Tibial nerve (tissue), 4 donors: ENCODE results near the gene C10orf71. TPM values are rescaled to one million over a fixed set of nuclear protein-coding genes. Genes with fewer than 3 reads are reported as not detected.

ENCODE experiments used
- DNase-seq, 2 donors: peaks; one replicate each; pipeline ENCODE4 v3.0.0-alpha.2; 2019; ENCODE audit warnings: low spot score in 2 of 2
- H3K27ac ChIP-seq, 4 donors: fragments of 200-600 bp; sonication (generic) in 3 of 4; one replicate each; pipeline ENCODE4 v1.5.1; 2017 to 2019; ENCODE audit warnings: mild to moderate bottlenecking in 1 of 4
- H3K27me3 ChIP-seq, 2 donors: fragments of 200-600 bp; sonication (generic) in 1 of 2; one replicate each; pipeline versions ENCODE4 v1.5.1 to v1.6.0; 2017 to 2019
- H3K36me3 ChIP-seq, 3 donors: fragments of 200-600 bp; sonication (generic); one replicate each; pipeline ENCODE4 v1.5.1; 2018 to 2019
- H3K4me1 ChIP-seq, 4 donors: fragments of 200-600 bp; sonication (generic) in 3 of 4; one replicate each; pipeline ENCODE4 v1.5.1; 2017 to 2019
- H3K4me3 ChIP-seq, 4 donors: fragments of 200-600 bp; sonication (generic) in 3 of 4; one replicate each; pipeline ENCODE4 v1.5.1; 2017 to 2019; ENCODE audit warnings: mild to moderate bottlenecking in 1 of 4, moderate library complexity in 1 of 4
- H3K9me3 ChIP-seq, 4 donors: fragments of 200-600 bp; sonication (generic) in 3 of 4; one replicate each; pipeline ENCODE4 v1.5.1; 2017 to 2019
- EP300 ChIP-seq, 2 donors: sonication (generic); formaldehyde crosslinking; IDR thresholded peaks; one replicate each; pipeline ENCODE4 v1.6.1; 2017; ENCODE audit warnings: antibody characterized with exemption in 2 of 2, mild to moderate bottlenecking in 1 of 2
- POLR2A ChIP-seq, 2 donors: fragments of 450-650 bp; IDR thresholded peaks; one replicate each; pipeline ENCODE4 v1.6.1; 2017; ENCODE audit warnings: antibody characterized with exemption in 2 of 2, mild to moderate bottlenecking in 2 of 2, moderate library complexity in 2 of 2
- WGBS, 2 donors: methylation state at CpG; one replicate each; pipeline ENCODE4 v1.1.5; 2018; 5-methylcytosine and 5-hydroxymethylcytosine counted together
- total RNA-seq, 4 donors: library from RNA; depleted of rRNA; stranded (reverse); fragments of >200 nt; gene quantifications; one replicate each; pipeline ENCODE4 v1.1.0, GENCODE V29; 2016
- TF ChIP-seq, protein P1 (sequence below), 5 experiments: fragments of 200-600 bp in 3 of 5; fragments of 450-650 bp in 2 of 5; sonication (generic) in 3 of 5; IDR thresholded peaks; one replicate each; pipeline ENCODE4 v1.5.1; 2016 to 2019; ENCODE audit warnings: antibody characterized with exemption in 5 of 5, mild to moderate bottlenecking in 3 of 5, moderate library complexity in 2 of 5

C10orf71 gene
- total RNA-seq, 4 donors from 2014 or later = 0.22 TPM; not detected in 3

GRCh38 chr10:49332333-49332732 is 33.4 kb downstream of the C10orf71 start:
- no peak overlapping the region for H3K4me3 ChIP-seq
- no peaks in the 10 kb centered on the region for H3K4me1 ChIP-seq
- no peaks in the 10 kb centered on the region for H3K27me3 ChIP-seq
- H3K36me3 ChIP-seq = no peaks in the 10 kb centered on the region
- WGBS, 2 donors = 73 to 77% methylated on average over 4 of the region's 4 CpGs
- TF ChIP-seq POLR2A (IDR thresholded peaks at IDR 0.05) (no peak), EP300 (IDR thresholded peaks at IDR 0.05) (no peak)
- TF ChIP-seq, protein P1, sequence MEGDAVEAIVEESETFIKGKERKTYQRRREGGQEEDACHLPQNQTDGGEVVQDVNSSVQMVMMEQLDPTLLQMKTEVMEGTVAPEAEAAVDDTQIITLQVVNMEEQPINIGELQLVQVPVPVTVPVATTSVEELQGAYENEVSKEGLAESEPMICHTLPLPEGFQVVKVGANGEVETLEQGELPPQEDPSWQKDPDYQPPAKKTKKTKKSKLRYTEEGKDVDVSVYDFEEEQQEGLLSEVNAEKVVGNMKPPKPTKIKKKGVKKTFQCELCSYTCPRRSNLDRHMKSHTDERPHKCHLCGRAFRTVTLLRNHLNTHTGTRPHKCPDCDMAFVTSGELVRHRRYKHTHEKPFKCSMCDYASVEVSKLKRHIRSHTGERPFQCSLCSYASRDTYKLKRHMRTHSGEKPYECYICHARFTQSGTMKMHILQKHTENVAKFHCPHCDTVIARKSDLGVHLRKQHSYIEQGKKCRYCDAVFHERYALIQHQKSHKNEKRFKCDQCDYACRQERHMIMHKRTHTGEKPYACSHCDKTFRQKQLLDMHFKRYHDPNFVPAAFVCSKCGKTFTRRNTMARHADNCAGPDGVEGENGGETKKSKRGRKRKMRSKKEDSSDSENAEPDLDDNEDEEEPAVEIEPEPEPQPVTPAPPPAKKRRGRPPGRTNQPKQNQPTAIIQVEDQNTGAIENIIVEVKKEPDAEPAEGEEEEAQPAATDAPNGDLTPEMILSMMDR (IDR thresholded peaks at IDR 0.05) = no peak
- H3K9me3 ChIP-seq = no peaks in the 10 kb centered on the region
- DNase-seq = no peak
- no peak overlapping the region for H3K27ac ChIP-seq

DNA sequence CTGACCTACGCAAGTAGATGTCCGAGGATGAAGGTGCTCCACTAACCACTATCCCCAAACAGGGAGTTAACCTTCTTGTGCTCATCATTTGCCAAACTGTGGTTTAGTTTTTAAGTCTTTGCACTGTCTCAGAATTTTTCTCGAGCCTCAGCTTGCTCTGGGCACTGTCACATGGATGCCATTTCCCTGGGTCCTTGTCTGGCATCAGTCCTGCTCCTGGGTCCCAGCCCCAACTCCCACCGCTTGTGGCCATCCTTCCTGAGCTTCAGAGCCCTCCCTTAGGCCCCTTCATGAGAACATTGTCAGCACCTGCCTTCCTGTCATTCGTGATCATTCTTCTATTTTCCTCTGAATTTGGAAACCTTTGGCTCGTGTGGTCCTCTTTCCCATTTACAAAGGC is 33.8 kb downstream of the C10orf71 start:
- no peaks in the 10 kb centered on the region for H3K4me1 ChIP-seq
- no peak overlapping the region for H3K27ac ChIP-seq
- TF ChIP-seq EP300 (IDR thresholded peaks at IDR 0.05) (no peak), POLR2A (IDR thresholded peaks at IDR 0.05) (no peak)
- TF ChIP-seq, protein P1 (IDR thresholded peaks at IDR 0.05) = no peak
- H3K9me3 ChIP-seq = no peaks in the 10 kb centered on the region
- no peaks in the 10 kb centered on the region for H3K36me3 ChIP-seq
- no peaks in the 10 kb centered on the region for H3K27me3 ChIP-seq
- no peak overlapping the region for H3K4me3 ChIP-seq
- DNase-seq = no peak
- 86 to 87% methylated on average over 6 of the region's 6 CpGs for WGBS, 2 donors

GRCh38 chr10:49333192-49333591 is 34.2 kb downstream of the C10orf71 start:
- TF ChIP-seq, protein P1 (IDR thresholded peaks at IDR 0.05) = no peak
- TF ChIP-seq EP300 (IDR thresholded peaks at IDR 0.05) = no peak
- no peak for TF ChIP-seq POLR2A (IDR thresholded peaks at IDR 0.05)
- H3K36me3 ChIP-seq = no peaks in the 10 kb centered on the region
- H3K27me3 ChIP-seq = no peaks in the 10 kb centered on the region
- WGBS, 2 donors = 88 to 91% methylated on average over 6 of the region's 6 CpGs
- H3K9me3 ChIP-seq = no peaks in the 10 kb centered on the region
- H3K27ac ChIP-seq = no peak overlapping the region
- H3K4me3 ChIP-seq = no peak overlapping the region
- DNase-seq = no peak
- H3K4me1 ChIP-seq = no peaks in the 10 kb centered on the region

DNA sequence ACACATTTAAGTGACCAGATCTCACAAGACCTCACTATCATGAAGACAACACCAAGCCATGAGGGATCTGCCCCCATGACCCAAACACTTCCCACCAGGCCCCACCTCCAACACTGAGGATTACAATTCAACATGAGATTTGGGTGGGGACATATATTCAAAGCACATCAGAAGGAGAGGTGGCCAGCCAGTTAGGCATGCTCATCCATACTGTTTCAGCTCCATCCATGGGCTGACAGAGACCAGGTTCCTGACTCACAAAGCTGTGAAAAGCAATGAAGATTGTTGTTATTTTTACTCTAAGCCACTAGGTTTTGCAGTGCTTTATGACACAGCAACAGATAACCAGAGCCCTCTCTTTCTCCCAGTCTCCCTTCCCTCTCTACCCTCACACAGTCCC is 36.0 kb downstream of the C10orf71 start:
- Histone ChIP-seq H3K9me3 (no peaks in the 10 kb centered on the region), H3K4me1 (no peaks in the 10 kb centered on the region), H3K27ac (no peak overlapping the region), H3K36me3 (no peaks in the 10 kb centered on the region), H3K27me3 (no peaks in the 10 kb centered on the region), H3K4me3 (no peak overlapping the region)
- TF ChIP-seq EP300 (IDR thresholded peaks at IDR 0.05) = no peak
- TF ChIP-seq POLR2A (IDR thresholded peaks at IDR 0.05) = no peak
- TF ChIP-seq, protein P1 (IDR thresholded peaks at IDR 0.05) = no peak
- no peak for DNase-seq

- WGBS, 2 donors = 43 to 63% methylated on average over 1 of the region's 1 CpG
These were observed 36.5 kb downstream of the C10orf71 start for GRCh38 chr10:49335364-49335972.

More at GRCh38 chr10:49335364-49335972, 36.5 kb downstream of the C10orf71 start:
- H3K9me3 ChIP-seq = no peaks in the 10 kb centered on the region
- TF ChIP-seq, protein P1 (IDR thresholded peaks at IDR 0.05) = no peak
- no peak for TF ChIP-seq EP300 (IDR thresholded peaks at IDR 0.05)
- no peak for TF ChIP-seq POLR2A (IDR thresholded peaks at IDR 0.05)
- no peak overlapping the region for H3K27ac ChIP-seq
- no peaks in the 10 kb centered on the region for H3K36me3 ChIP-seq
- no peak overlapping the region for H3K4me3 ChIP-seq
- H3K4me1 ChIP-seq = no peaks in the 10 kb centered on the region
- no peaks in the 10 kb centered on the region for H3K27me3 ChIP-seq
- DNase-seq = no peak
